Measurements from ENCODE around the gene INPP5D. TPM values are rescaled to one million over a fixed set of nuclear protein-coding genes. Genes with fewer than 3 reads are reported as not detected.

Gene INPP5D
- total and polyA plus RNA-seq, 2 of the 8 experiments (the other 6 are each of a cell fraction or from before 2014, with no cell fraction given): 4.5 to 7.1 TPM

GRCh38 chr2:233023007-233023760, 37.0 kb upstream of the INPP5D start:
- Histone ChIP-seq H3K4me3 (ENCODE audit: extremely low read depth in 1 of 4, insufficient read depth in 2 of 4, low read depth in 3 of 4, low read length in 4 of 4) (no peak overlapping the region), H3K18ac (ENCODE audit: extremely low read depth, low read length) (no peak overlapping the region), H3K9ac (replicated peaks in 1 of 4; ENCODE audit: extremely low read depth in 1 of 4, low read depth in 3 of 4, low read length in 3 of 4) (no peak overlapping the region), H3K79me1 (ENCODE audit: low read depth, low read length) (no peaks in the 10 kb centered on the region), H3K14ac (ENCODE audit: insufficient read length) (no peak overlapping the region), H2BK120ac (replicated peaks; ENCODE audit: low read depth, low read length) (no peak overlapping the region), H3K56ac (replicated peaks; ENCODE audit: insufficient read length, low read depth, low read length) (no peak overlapping the region), H3K4me1 (replicated peaks in 1 of 4; ENCODE audit: control insufficient read depth in 3 of 4, insufficient read depth in 4 of 4, low read length in 3 of 4) (no peaks in the 10 kb centered on the region), H2BK12ac (ENCODE audit: low read depth, low read length) (no peak overlapping the region), H2AK5ac (ENCODE audit: low read depth, low read length) (no peak overlapping the region), H3K36me3 (ENCODE audit: control insufficient read depth in 2 of 4, insufficient read depth in 4 of 4, low read length in 3 of 4) (no peaks in the 10 kb centered on the region), H3K27ac (ENCODE audit: low read depth, low read length) (no peak overlapping the region), H3K4me2 (ENCODE audit: insufficient read depth in 1 of 2, low read depth in 2 of 2, low read length in 2 of 2) (no peak overlapping the region), H4K5ac (ENCODE audit: insufficient read length, low read depth, low read length) (no peak overlapping the region), H2BK5ac (ENCODE audit: low read depth, low read length) (no peak overlapping the region), H3K4ac (replicated peaks; ENCODE audit: insufficient read length, low read depth, low read length) (no peak overlapping the region), H3K79me2 (ENCODE audit: control insufficient read depth in 1 of 2, insufficient read depth in 2 of 2, low read length in 2 of 2) (no peaks in the 10 kb centered on the region), H2BK15ac (ENCODE audit: low read length) (no peak overlapping the region), H3K23me2 (ENCODE audit: low read depth, low read length) (no peaks in the 10 kb centered on the region), H2AFZ (ENCODE audit: low read length) (no peak overlapping the region), H4K20me1 (replicated peaks in 1 of 2; ENCODE audit: control insufficient read depth in 1 of 2, insufficient read depth in 2 of 2, low read length in 2 of 2) (no peaks in the 10 kb centered on the region), H2BK20ac (ENCODE audit: low read length) (no peak overlapping the region), H3K9me3 (ENCODE audit: insufficient read depth in 2 of 2, low read depth in 1 of 2, low read length in 1 of 2) (no peaks in the 10 kb centered on the region), H3K23ac (ENCODE audit: insufficient read length) (no peak overlapping the region), H4K8ac (ENCODE audit: extremely low read depth, insufficient read depth, low read length) (no peak overlapping the region), H4K91ac (replicated peaks; ENCODE audit: insufficient read length, low read length) (no peak overlapping the region), H3K27me3 (replicated peaks in 1 of 4; ENCODE audit: control insufficient read depth in 3 of 4, extremely low read depth in 1 of 4, insufficient read depth in 3 of 4, low read length in 3 of 4) (no peaks in the 10 kb centered on the region)
- WGBS, 2 experiments (ENCODE audit: extremely low coverage in 1 of 2, insufficient coverage in 1 of 2, insufficient read length in 1 of 2, insufficient replicate concordance in 2 of 2, low coverage in 1 of 2, low lambda C conversion rate in 2 of 2, missing lambda C conversion rate in 1 of 2): 89% methylated on average over 18 of the region's 18 CpGs; no CpG with 5 or more reads in 1 of the 2 experiments
- POLR2A ChIA-PET (ENCODE audit: partially characterized antibody): no interaction called here
- CTCF ChIA-PET (ENCODE audit: partially characterized antibody): interaction anchor here (0.7 to 1.5 kb wide), 6 partner anchors 14 to 129 kb away, joined by 3 to 4 read pairs (median 3); no protein-coding TSS in a partner anchor
- TF ChIP-seq SP1 (IDR thresholded peaks at IDR 0.05; ENCODE audit: low read depth, low read length): no peak
- TF ChIP-seq ASH2L (IDR thresholded peaks at IDR 0.05; ENCODE audit: low read length): no peak
- no peak for TF ChIP-seq EP300 (IDR thresholded peaks at IDR 0.05; ENCODE audit: borderline replicate concordance in 1 of 2, low read depth in 2 of 2, low read length in 2 of 2)
- TF ChIP-seq EZH2 (IDR thresholded peaks at IDR 0.05; ENCODE audit: low read depth, low read length, severe bottlenecking): no peak
- no peak for TF ChIP-seq RNF2 (IDR thresholded peaks at IDR 0.05; ENCODE audit: borderline replicate concordance, low read depth, low read length, missing control alignments, poor library complexity, severe bottlenecking)
- no peak for TF ChIP-seq JUND (IDR thresholded peaks at IDR 0.05; ENCODE audit: low read length)
- no peak for TF ChIP-seq BRCA1 (IDR thresholded peaks at IDR 0.05; ENCODE audit: low read depth, low read length)
- no peak for TF ChIP-seq SRF (IDR thresholded peaks at IDR 0.05; ENCODE audit: low read depth, low read length)
- TF ChIP-seq SUZ12 (IDR thresholded peaks at IDR 0.05; ENCODE audit: low read length): no peak
- TF ChIP-seq BACH1 (IDR thresholded peaks at IDR 0.05; ENCODE audit: low read length): no peak
- TF ChIP-seq YY1 (IDR thresholded peaks at IDR 0.05; ENCODE audit: low read depth, low read length): no peak
- no peak for TF ChIP-seq POLR2A (IDR thresholded peaks at IDR 0.05; ENCODE audit: control extremely low read depth in 1 of 2, low read depth in 2 of 2, low read length in 2 of 2)
- FAIRE-seq: no peak
- no peak for DNase-seq (ENCODE audit: low read depth in 1 of 2, low spot score in 2 of 2)

All from H1 (cell line).